Activated naive CD8-positive, alpha-beta T cell treated with anti-CD3 and anti-CD28 coated beads for 36 hours (primary cell): Measurements from ENCODE around the gene KIZ. TPM values are rescaled to one million over a fixed set of nuclear protein-coding genes. Genes with fewer than 3 reads are reported as not detected.

ENCODE experiments used
- DNase-seq: peaks from one replicate; pipeline ENCODE4 v3.0.0; 2021
- H3K27ac Mint-ChIP-seq: one replicate; pipeline ENCODE4 v1.8.0; 2022; ENCODE audit warnings: mild to moderate bottlenecking, moderate library complexity, mixed read lengths
- H3K27me3 Mint-ChIP-seq: one replicate; pipeline ENCODE4 v1.8.0; 2022; ENCODE audit warnings: mild to moderate bottlenecking, mixed read lengths
- H3K36me3 Mint-ChIP-seq: one replicate; pipeline ENCODE4 v1.8.0; 2021; ENCODE audit warnings: mild to moderate bottlenecking, mixed read lengths
- H3K4me1 Mint-ChIP-seq: one replicate; pipeline ENCODE4 v1.8.0; 2021; ENCODE audit warnings: mixed read lengths
- H3K4me3 Mint-ChIP-seq: one replicate; pipeline ENCODE4 v1.8.0; 2022; ENCODE audit warnings: mild to moderate bottlenecking, moderate library complexity, mixed read lengths
- H3K9me3 Mint-ChIP-seq: one replicate; pipeline ENCODE4 v1.8.0; 2022; ENCODE audit warnings: mixed read lengths
- total RNA-seq, 2 experiments: library from RNA; stranded (reverse); gene quantifications; one replicate each; pipeline ENCODE4 v1.2.3, GENCODE V29; 2021

Gene KIZ
- total RNA-seq, 2 experiments from 2014 or later = 9.6 to 15.7 TPM

GRCh38 chr20:21289651-21290050 is 163.8 kb downstream of the KIZ start:
- H3K36me3 Mint-ChIP-seq = no peaks in the 10 kb centered on the region
- H3K27ac Mint-ChIP-seq = no peak overlapping the region
- no peaks in the 10 kb centered on the region for H3K9me3 Mint-ChIP-seq
- no peak for DNase-seq
- H3K27me3 Mint-ChIP-seq = peaks cover 25% of the 10 kb centered on the region
- no peak overlapping the region for H3K4me3 Mint-ChIP-seq
- H3K4me1 Mint-ChIP-seq = no peaks in the 10 kb centered on the region

DNA sequence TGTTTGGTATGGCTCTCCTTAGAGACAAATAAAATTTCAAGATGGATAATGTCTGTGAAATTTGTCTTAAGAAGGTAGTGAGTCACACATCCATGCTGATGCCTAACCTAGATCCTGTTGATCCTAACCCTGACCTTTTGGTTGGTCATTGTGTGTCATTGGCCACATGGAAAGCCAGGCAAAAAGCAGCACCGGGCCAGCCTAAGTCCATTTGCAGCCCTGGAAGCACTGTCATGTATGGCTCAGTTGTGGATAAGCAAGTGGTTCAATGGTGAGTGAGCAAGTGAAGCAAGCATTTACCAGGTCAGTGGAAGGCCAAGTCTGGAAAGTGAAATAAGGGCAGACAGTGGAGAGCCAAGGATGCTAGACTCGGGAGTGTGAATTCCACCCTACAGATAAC is 165.1 kb downstream of the KIZ start:
- no peak for DNase-seq
- peaks cover 19% of the 10 kb centered on the region for H3K27me3 Mint-ChIP-seq
- no peaks in the 10 kb centered on the region for H3K4me1 Mint-ChIP-seq
- no peaks in the 10 kb centered on the region for H3K9me3 Mint-ChIP-seq
- H3K4me3 Mint-ChIP-seq = no peak overlapping the region
- H3K27ac Mint-ChIP-seq = no peak overlapping the region
- no peaks in the 10 kb centered on the region for H3K36me3 Mint-ChIP-seq

GRCh38 chr20:21294755-21295154 is 168.9 kb downstream of the KIZ start:
- Mint-ChIP-seq H3K27ac (no peak overlapping the region), H3K4me3 (no peak overlapping the region), H3K4me1 (peaks cover 2% of the 10 kb centered on the region), H3K9me3 (no peaks in the 10 kb centered on the region), H3K27me3 (peaks cover 6% of the 10 kb centered on the region), H3K36me3 (no peaks in the 10 kb centered on the region)
- DNase-seq = no peak

Other genes with a start within 250 kb of the KIZ start
- gene LINC00237, start 19.7 kb upstream of the KIZ start, total RNA-seq = not detected
- 10 to 100 TPM; 85.0 to 85.5 TPM for gene XRN2, start 177.2 kb downstream of the KIZ start, total RNA-seq